Occipital lobe (tissue), 2 donors: Measurements from ENCODE around the gene PDE4B. TPM values are rescaled to one million over a fixed set of nuclear protein-coding genes. Genes with fewer than 3 reads are reported as not detected.
"Not testable (repeated sequence)": the region's sequence is repeated elsewhere in the genome, so short reads cannot be mapped to it uniquely, and the experiment has no call there.

Experiments used
- DNase-seq: peaks from one replicate; lab custom pipeline; 2025; lab: John Stamatoyannopoulos, UW
- total RNA-seq: library from RNA; depleted of rRNA; stranded (reverse); fragments of >200 nt; gene quantifications from one replicate; pipeline ENCODE4 v1.2.3, GENCODE V29; 2014

The PDE4B gene
- total RNA-seq, 1 donor from 2014 or later, result 77.8 TPM

GRCh38 chr1:66048011-66048410 lies 255.3 kb downstream of the PDE4B start:
- no peak for DNase-seq

DNA sequence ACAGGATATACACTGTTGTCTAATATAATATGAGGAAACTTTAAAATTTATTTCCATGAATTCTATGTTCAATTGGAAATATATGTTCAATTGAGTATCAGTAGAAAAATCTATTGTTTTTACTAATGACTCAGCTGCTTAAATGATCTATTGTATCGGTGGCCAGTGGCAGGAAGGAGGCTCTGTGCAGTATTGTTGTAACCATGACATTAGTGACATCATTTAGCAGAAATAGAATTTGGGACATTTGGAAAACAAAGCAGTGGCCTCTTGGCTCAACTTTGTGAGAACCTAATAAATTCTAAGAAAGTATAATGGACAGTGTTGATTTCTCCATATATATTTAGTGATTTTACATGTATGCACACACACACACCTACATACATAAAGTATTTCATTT lies 257.4 kb downstream of the PDE4B start:
- DNase-seq, result no peak

GRCh38 chr1:66050633-66051032 lies 257.9 kb downstream of the PDE4B start:
- DNase-seq, result no peak

DNA sequence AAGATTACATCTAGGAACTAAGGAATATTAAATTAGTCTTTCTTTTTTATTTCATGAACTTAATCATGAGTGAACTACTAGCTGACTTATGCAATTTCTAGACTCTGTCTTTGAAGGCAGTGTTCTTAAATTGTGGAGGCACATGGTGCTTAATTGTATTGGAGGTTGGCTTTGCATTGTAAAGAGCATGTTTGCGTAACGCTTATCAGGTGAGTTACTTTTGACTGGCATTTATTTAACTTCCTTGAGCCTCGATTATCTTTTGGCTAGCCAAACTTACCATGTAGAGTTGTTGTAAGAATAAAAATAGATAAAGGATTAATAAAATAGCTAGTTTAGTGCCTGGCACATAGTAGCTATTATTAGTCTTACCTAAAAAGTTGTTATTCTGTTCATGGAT lies 262.4 kb downstream of the PDE4B start:
- DNase-seq, result no peak

- DNase-seq, result not testable (repeated sequence)
These were observed 264.8 kb downstream of the PDE4B start for GRCh38 chr1:66057448-66057847.

DNA sequence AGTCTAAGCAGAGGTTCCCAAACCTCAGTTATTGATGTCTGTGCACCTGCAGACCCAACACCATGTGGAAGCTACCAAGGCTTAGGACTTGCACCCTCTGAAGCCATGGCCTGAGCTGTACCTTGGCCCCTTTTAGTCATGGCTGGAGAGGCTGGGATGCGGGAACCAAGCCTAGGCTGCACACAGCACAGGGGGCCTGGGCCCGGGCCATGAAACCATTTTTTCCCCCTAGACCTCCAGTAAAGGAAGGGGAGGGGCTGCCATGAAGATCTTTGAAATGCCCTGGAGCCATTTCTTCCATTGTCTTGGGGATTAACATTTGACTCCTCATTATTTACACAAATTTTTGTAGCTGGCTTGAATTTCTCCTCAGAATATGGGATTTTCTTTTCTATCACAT lies 265.9 kb downstream of the PDE4B start:
- DNase-seq, result no peak

DNA sequence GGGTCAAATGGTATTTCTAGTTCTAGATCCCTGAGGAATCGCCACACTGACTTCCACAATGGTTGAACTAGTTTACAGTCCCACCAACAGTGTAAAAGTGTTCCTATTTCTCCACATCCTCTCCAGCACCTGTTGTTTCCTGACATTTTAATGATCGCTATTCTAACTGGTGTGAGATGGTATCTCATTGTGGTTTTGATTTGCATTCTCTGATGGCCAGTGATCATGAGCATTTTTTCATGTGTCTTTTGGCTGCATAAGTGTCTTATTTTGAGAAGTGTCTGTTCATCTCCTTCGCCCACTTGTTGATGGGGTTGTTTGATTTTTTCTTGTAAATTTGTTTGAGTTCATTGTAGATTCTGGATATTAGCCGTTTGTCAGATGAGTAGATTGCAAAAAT lies 274.5 kb downstream of the PDE4B start:
- DNase-seq, result not testable (repeated sequence)

DNA sequence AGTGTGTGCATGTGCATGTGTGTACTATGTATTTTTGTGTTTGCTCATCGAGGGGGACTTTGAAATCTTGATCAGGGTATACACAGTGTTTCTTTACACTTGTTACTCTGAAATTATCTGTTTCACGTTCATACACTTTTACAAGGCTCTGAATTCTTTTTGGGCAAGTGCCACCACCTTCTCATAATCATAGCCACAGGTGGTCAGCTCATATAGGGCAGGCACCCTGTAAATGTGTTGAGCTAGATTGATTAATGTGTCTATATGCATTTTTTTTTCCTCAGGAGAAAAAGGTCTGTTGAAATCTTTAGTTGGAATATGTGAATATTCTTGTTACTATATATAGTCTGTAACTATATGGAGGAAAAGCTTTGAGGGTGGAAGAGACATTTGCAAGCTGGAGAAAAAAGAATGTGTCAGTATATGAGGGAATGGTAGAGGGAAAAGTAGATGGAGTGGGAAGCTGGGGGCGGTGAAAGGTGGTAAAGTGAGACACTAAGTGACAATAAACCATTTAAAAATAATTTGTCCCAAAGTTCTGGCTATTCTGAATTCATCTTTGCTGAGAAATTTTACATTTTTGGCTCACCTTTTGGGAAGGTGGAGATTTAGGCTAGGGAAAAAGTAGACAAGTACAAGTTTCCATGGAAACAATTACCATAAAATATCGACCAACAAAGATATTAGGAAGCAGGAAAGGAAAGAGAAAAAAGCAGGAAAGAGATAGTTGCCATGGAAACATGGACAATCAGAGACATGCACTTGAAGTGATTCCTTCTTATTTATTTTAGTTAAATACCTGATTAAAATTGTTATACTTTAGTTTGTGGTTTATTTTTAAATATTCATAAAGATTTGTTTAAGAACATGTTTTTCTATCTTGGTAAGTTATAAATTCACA lies 277.5 kb downstream of the PDE4B start:
- no peak for DNase-seq

DNA sequence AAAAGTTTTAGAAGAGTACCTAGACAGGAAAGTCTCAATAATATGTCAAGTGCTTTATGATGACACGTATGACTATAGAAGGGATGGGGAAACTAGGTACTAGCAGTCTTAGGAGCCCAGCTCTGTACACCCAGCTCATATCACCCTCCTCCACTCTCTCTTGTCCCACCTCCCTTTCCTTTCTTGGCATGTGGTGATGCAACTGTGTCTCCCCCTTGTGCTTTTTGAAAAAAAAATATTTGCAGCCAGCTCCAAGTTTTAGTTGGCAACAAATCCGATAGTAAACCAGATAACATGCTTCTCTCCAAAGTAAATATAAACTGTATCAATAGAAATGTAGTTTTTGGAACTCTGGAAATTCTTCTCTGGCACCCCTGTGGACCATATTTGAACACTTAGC lies 280.7 kb downstream of the PDE4B start:
- DNase-seq, result no peak

GRCh38 chr1:66074147-66074546 lies 281.5 kb downstream of the PDE4B start:
- DNase-seq, result no peak

DNA sequence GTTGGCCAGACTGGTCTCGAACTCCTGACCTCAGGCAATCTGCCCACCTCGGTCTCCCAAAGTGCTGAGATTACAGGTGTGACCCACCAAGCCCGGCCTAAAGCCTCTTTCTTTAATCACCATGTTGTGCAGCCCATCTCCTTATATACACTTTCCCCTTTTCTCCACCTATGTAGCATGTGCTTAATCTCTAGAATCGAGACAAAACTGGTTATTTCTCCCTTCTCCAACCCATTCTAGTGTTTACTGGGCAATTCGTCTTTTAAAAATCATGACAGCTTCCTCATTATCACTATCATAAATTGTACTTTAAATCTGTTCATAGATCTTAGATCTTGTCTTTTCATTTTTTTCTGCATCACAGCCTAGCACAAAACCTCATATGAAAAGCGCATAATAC lies 285.7 kb downstream of the PDE4B start:
- DNase-seq, result no peak

DNA sequence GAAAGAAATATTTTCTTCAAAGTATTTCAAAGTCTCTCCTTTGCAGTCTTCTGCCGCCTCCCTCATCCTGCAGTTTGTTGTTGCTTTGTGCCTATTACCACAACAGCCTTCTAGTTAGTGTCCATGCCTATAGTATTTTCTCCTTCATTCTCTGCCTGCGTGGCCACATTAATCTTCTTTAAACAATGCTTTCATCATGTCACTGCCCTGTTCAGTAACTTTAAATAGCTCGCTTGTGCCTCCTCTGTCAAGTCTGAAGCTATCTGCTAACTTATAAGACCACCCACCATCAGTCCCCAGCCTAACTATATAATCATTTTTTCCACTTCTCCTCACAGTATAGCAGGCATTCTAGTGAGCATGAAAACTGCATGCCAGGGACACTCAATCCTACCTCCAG lies 290.3 kb downstream of the PDE4B start:
- DNase-seq, result no peak

DNA sequence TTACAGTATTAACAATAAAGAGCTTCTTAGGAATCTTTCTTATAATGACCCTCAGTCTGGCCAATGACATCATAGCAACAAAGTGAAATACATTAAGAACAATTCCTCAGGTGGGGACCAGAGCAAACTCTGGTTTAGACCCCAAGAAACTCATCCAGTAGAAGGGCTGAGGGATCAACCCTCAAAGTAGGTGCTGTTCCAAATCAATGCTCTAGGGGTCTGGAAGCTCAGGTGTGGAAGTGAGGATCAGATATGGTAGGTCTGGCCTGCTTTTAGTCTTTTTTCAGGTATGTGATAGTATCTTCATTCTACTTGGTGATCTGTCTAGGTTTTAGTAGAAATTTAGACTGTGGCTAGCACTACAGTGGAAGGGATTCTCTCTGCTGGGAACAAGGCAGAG lies 291.7 kb downstream of the PDE4B start:
- DNase-seq, result no peak

DNA sequence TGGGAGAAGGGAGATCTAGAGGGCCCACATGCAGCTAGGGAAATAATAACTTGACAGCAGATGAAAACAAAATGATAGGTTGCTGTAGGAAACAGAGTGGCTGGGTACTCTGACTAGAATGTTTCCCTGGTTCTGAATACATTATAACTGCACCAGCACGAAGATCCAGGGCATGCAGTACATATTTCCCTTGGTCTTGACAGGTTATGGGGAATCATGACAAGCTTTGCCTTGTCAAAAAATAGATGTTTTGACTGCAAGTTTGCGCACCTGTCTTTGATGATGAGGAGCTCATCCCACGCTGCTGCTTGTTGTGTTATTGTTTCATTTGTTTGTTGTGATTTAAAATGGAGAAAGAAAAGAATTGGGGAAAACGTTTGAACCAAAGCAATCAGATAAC lies 292.9 kb downstream of the PDE4B start:
- no peak for DNase-seq

GRCh38 chr1:66088787-66089186 lies 296.1 kb downstream of the PDE4B start:
- no peak for DNase-seq

DNA sequence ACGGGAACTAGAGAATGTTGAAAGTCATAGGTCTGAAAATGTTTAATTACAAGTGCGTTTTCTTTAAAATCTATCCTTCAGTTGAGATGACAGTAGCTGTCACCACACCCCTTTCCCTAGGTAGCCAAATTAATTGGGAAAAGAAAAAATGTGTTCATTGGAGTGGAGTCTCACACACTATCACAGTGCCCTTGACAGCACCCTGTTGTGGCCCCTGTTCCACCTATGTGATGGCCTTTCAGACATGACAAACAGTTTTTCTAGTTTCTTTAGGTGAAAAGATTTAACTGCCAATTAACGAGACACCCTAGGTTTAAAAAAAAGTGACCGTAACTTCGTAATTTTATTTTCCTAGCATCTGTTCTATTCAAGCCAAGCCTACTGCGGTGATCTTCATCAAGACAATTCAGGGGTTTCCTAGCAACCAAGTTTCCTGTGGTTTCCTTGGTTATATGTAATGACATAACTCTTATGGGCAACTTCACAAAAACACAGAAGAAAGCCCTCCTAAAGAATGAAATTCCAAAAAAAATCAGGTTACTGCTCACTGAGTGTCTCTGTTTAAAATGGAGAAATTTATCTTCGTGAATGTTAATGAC lies 298.3 kb downstream of the PDE4B start:
- DNase-seq, result no peak

DNA sequence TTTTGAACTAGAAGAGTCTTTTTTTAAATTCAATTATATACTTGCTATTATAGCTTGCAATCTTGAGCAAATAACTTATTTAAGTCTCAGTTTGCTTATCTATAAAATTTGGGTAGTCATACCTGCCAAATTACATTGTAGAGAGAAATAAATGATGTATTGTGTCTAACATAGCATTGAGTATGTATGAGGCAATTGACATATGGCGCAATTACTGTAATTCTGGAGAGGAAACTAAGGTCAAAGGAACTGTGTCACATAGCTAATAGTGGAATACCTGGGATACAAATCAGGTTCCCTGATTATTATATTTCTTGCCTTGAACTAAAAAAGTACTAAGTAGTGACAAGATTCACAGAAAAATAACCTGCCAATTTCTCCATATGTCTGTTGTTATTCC lies 302.5 kb downstream of the PDE4B start:
- DNase-seq, result no peak

DNA sequence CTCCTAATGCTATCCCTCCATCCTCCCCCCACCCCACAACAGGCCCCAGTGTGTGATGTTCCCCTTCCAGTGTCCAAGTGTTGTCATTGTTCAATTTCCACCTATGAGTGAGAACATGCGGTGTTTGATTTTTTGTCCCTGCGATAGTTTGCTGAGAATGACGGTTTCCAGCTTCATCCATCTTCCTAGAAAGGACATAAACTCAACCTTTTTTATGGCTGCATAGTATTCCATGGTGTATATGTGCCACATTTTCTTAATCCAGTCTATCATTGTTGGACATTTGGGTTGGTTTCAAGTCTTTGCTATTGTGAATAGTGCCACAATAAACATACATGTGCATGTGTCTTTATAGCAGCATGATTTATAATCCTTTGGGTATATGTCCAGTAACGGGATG lies 308.3 kb downstream of the PDE4B start:
- not testable (repeated sequence) for DNase-seq

GRCh38 chr1:66104076-66104475 lies 311.4 kb downstream of the PDE4B start:
- DNase-seq, result not testable (repeated sequence)

DNA sequence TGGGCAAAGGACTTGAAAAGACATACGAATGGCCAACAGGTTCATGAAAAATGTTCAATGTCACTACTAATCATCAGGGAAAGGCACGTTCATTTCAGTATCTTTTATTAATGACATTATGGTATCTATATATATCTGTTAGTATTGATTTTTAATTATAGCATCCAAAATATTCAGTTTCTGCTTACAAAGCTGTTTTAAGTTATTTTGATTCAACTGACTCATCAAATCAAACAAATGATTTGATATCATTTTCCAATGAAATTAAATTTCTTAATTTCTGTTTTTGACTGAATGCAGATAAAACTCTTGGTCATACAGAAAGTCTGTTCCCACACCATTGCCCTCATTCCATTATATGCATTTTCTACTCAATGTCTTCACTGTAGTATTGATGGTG lies 315.9 kb downstream of the PDE4B start:
- DNase-seq, result no peak

DNA sequence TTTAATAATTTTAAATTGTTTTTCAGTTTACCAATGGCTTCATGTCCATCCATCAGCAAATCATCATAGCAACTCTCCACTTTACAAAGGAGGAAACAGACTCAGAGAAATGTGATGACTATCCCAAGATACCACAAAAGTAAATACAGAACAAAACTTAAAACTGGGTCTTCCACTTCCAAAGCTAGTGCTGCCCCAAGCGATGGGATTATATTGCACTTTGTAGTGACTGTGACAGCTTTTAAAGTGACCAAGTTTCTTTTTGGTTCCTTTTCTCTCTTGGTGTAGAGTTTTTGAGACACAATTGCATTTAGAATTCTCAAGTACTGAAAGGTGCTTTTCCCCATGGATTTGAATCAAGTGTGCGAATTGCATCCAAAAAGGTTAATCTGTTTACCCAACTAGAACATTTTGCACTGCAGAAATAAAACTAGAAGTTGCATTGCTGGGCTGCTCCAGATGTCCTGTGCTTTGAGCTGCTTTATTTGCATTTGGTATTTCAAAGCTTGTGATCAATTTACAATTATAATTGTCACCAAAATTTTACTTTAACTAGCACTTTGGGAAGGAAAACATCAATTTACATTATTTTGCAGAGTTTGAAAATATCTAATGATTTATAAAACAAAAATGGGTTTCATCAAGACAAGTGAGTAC lies 320.2 kb downstream of the PDE4B start:
- DNase-seq, result no peak

GRCh38 chr1:66119148-66119547 lies 326.5 kb downstream of the PDE4B start:
- DNase-seq, result no peak

GRCh38 chr1:66124670-66125069 lies 332.0 kb downstream of the PDE4B start:
- DNase-seq, result no peak
